GM06990 (cell line): ENCODE data around the gene PLOD3.

Experiments used
- DNase-seq: peaks from one replicate; pipeline ENCODE4 v3.0.0-alpha.2; 2011; ENCODE audit not compliant: insufficient read length; ENCODE audit errors: extremely low read depth
- H3K27me3 ChIP-seq: replicated peaks from 2 replicates; pipeline ENCODE4 v1.6.0; 2011; ENCODE audit warnings: low read length; ENCODE audit not compliant: control insufficient read depth, insufficient read depth
- H3K36me3 ChIP-seq: 2 replicates; pipeline ENCODE4 v1.5.1; 2011; ENCODE audit warnings: low read length; ENCODE audit not compliant: control insufficient read depth, insufficient read depth
- H3K4me3 ChIP-seq: replicated peaks from 2 replicates; pipeline ENCODE4 v1.5.1; 2011; ENCODE audit warnings: low read depth, mild to moderate bottlenecking, control low read depth, low read length
- TF ChIP-seq, protein P1 (sequence below): IDR thresholded peaks from 2 replicates; pipeline ENCODE4 v1.5.1; 2011; ENCODE audit warnings: low read length, control low read depth, mild to moderate bottlenecking, inconsistent platforms; ENCODE audit not compliant: insufficient read depth, poor library complexity, severe bottlenecking

PLOD3 gene

DNA sequence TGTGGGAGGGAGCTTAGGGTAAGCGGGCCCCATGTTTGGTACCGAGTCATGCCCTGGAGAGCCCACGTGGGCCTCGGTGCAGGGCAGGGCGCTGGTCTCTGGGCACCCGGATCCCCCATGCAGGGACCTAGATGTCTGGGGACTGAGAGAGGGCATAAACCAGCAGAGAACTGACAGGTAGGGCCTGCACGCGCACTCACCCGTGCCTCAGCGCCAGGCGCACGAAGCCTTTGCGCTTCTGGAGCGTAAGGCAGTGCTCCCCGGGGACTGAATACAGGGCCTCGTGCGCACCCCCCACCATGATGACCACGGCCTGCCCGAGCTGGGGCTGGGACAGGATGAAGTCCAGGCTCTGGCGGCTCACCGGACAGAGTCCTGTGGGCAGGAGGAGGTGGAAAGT is 19.4 kb downstream of the PLOD3 start:
- no peaks in the 10 kb centered on the region for H3K36me3 ChIP-seq
- DNase-seq: no peak
- TF ChIP-seq, protein P1, sequence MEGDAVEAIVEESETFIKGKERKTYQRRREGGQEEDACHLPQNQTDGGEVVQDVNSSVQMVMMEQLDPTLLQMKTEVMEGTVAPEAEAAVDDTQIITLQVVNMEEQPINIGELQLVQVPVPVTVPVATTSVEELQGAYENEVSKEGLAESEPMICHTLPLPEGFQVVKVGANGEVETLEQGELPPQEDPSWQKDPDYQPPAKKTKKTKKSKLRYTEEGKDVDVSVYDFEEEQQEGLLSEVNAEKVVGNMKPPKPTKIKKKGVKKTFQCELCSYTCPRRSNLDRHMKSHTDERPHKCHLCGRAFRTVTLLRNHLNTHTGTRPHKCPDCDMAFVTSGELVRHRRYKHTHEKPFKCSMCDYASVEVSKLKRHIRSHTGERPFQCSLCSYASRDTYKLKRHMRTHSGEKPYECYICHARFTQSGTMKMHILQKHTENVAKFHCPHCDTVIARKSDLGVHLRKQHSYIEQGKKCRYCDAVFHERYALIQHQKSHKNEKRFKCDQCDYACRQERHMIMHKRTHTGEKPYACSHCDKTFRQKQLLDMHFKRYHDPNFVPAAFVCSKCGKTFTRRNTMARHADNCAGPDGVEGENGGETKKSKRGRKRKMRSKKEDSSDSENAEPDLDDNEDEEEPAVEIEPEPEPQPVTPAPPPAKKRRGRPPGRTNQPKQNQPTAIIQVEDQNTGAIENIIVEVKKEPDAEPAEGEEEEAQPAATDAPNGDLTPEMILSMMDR: no peak
- no peak overlapping the region for H3K4me3 ChIP-seq
- no peaks in the 10 kb centered on the region; the same call in 1 of the 2 replicates for H3K27me3 ChIP-seq

DNA sequence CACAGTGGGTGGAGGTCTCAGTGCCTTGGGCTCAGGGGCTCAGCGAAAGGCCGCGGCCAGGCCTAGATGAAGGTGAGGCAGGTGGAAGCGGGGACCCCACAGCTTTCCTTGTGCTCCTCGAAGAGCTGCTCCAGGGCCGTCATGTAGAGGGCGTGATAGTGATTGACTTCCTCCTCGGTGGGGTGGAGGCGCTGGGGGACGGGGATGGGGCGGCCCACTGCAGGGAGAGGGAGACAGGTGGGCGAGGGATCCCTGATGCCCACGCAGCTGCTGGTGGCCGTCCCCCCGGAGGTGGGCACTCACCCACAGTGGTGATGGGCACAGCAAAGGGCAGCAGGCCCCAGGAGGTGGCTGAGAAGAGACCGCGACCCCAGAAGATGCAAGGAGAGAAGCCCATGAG is 21.5 kb downstream of the PLOD3 start:
- DNase-seq: no peak
- Histone ChIP-seq H3K4me3 (no peak overlapping the region), H3K27me3 (no peaks in the 10 kb centered on the region), H3K36me3 (no peaks in the 10 kb centered on the region)
- TF ChIP-seq, protein P1: no peak

- TF ChIP-seq, protein P1: no peak
- DNase-seq: no peak
- Histone ChIP-seq H3K36me3 (no peaks in the 10 kb centered on the region), H3K27me3 (no peaks in the 10 kb centered on the region), H3K4me3 (no peak overlapping the region)
These were observed 28.3 kb downstream of the PLOD3 start for GRCh38 chr7:101189109-101189508.

- no peak for DNase-seq
- Histone ChIP-seq H3K36me3 (no peaks in the 10 kb centered on the region), H3K27me3 (no peaks in the 10 kb centered on the region), H3K4me3 (no peak overlapping the region)
- TF ChIP-seq, protein P1: no peak
These were observed 30.4 kb downstream of the PLOD3 start for GRCh38 chr7:101186844-101187428.

DNA sequence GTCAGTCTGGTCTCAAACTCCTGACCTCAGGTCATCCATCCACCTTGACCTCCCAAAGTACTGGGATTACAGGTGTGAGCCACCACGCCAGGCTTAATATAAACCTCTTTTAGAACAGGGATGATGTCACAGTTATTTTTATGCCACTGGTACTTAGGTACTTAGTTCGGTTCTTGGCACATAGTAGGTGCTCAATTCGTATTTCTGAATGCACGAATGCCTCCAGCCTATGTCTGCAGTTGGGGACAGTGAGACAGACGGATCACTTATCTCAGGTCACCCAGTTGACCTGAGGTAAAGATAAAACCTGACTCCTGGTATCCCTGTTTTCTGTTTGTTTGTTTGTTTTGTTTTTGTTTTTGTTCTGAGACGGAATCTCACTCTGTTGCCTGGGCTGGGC is 31.2 kb downstream of the PLOD3 start:
- no peaks in the 10 kb centered on the region for H3K36me3 ChIP-seq
- TF ChIP-seq, protein P1: no peak
- no peaks in the 10 kb centered on the region for H3K27me3 ChIP-seq
- DNase-seq: no peak
- H3K4me3 ChIP-seq: no peak overlapping the region

DNA sequence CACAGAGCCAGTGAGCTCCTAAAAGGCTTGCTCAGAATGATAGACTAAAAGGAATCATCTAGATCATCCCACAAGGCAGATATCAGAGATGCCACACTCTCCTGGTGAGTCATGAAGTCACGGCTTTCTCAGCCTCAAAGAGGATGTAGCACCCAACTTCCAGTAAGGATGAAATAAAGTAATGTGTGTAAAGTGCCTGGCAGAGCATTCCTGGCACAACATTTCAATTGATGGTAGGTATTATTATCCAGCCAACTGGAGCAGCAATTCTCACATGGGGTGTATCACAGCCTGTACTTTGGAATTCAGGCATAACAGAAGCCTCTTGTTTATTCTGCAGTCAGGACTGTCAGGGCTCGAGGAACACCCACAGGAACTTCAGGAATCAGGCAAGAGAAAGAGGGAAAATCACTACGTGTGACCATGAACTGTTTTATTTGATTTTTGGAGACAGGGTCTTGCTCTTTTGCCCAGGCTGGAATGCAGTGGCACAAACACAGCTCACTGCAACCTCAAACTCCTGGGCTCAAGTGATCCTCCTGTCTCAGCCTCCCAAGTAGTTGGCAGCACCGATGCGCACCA is 32.0 kb downstream of the PLOD3 start:
- H3K36me3 ChIP-seq: no peaks in the 10 kb centered on the region
- TF ChIP-seq, protein P1: no peak
- DNase-seq: no peak
- H3K27me3 ChIP-seq: no peaks in the 10 kb centered on the region; the same call in 1 of the 2 replicates
- H3K4me3 ChIP-seq: no peak overlapping the region
